Measurements from ENCODE around the gene GRID1. TPM values are rescaled to one million over a fixed set of nuclear protein-coding genes. Genes with fewer than 3 reads are reported as not detected.

The GRID1 gene
- total RNA-seq, 1 donor from 2014 or later: 0.22 TPM

DNA sequence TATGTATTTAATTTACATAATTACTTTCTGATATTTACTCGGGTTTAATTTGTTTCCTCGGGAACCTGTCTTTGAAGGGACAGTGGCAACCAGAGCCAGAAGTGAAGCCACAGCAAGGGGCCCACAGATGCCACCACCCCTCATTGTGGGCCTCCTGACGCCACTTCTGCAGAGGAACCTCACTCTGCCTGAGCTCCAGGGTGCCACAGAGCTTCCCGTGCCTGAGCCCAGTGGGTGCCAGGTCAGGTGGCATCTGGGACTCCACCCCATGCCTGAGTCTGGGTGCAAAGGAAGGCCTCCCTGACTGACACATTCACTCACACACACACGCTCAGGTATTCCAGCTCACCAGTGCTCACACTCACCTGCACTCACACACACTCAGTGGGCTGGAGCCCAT, 213.7 kb downstream of the GRID1 start:
- Mint-ChIP-seq H3K27ac (no peak overlapping the region), H3K4me3 (ENCODE audit: low read depth) (no peak overlapping the region), H3K4me1 (ENCODE audit: low read depth) (no peaks in the 10 kb centered on the region), H3K36me3 (ENCODE audit: insufficient read depth) (no peaks in the 10 kb centered on the region), H3K27me3 (peaks cover 17% of the 10 kb centered on the region), H3K9me3 (ENCODE audit: low read depth) (no peaks in the 10 kb centered on the region)
- TF ChIP-seq, protein P1, sequence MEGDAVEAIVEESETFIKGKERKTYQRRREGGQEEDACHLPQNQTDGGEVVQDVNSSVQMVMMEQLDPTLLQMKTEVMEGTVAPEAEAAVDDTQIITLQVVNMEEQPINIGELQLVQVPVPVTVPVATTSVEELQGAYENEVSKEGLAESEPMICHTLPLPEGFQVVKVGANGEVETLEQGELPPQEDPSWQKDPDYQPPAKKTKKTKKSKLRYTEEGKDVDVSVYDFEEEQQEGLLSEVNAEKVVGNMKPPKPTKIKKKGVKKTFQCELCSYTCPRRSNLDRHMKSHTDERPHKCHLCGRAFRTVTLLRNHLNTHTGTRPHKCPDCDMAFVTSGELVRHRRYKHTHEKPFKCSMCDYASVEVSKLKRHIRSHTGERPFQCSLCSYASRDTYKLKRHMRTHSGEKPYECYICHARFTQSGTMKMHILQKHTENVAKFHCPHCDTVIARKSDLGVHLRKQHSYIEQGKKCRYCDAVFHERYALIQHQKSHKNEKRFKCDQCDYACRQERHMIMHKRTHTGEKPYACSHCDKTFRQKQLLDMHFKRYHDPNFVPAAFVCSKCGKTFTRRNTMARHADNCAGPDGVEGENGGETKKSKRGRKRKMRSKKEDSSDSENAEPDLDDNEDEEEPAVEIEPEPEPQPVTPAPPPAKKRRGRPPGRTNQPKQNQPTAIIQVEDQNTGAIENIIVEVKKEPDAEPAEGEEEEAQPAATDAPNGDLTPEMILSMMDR (IDR thresholded peaks at IDR 0.05; ENCODE audit: unreplicated experiment): no peak
- no peak for DNase-seq (ENCODE audit: low spot score, unreplicated experiment)

DNA sequence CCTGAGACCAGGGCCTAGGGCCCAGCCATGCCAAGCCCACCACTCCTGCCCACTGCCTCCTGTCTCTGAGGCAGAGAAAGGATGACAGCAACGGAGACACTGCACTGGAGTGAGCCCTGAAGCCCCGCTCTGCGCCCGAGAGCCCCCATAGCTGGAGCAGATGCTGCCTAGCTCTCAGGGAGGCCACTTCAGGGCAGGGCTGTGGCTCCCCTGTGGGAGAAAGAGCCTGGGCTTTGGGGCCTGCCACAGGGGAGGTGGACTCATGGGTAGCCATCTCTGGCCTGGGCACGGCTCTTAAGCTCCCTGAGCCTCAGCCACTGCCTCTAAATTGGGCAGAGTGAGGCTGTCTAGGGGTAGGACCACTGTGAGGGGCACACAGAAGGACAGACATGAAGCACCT, 214.2 kb downstream of the GRID1 start:
- Mint-ChIP-seq H3K36me3 (ENCODE audit: insufficient read depth) (no peaks in the 10 kb centered on the region), H3K4me3 (ENCODE audit: low read depth) (no peak overlapping the region), H3K27me3 (peaks cover 17% of the 10 kb centered on the region), H3K9me3 (ENCODE audit: low read depth) (no peaks in the 10 kb centered on the region), H3K27ac (no peak overlapping the region), H3K4me1 (ENCODE audit: low read depth) (no peaks in the 10 kb centered on the region)
- no peak for DNase-seq (ENCODE audit: low spot score, unreplicated experiment)
- TF ChIP-seq, protein P1 (IDR thresholded peaks at IDR 0.05; ENCODE audit: unreplicated experiment): no peak

DNA sequence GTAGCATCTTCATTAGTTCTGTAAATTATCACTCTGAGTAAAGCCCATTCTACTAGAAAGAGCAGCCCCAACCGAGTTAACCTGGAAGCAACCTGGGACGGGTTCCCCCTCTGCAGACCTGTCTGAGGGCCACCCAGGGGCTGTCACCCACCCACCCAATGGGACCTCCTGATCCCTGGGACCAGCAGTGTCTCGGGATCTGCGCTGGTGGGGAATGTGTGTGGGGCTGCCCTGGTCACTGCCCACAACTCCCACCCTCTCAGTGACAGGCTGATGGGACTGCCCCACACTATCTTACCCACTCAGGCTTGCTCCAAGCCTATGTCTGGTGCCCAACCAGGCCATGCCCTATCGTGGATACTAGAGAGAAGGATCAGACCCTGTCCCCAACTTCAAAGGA, 215.0 kb downstream of the GRID1 start:
- Mint-ChIP-seq H3K9me3 (ENCODE audit: low read depth) (no peaks in the 10 kb centered on the region), H3K4me1 (ENCODE audit: low read depth) (no peaks in the 10 kb centered on the region), H3K27ac (no peak overlapping the region), H3K36me3 (ENCODE audit: insufficient read depth) (no peaks in the 10 kb centered on the region), H3K27me3 (peaks cover 15% of the 10 kb centered on the region), H3K4me3 (ENCODE audit: low read depth) (no peak overlapping the region)
- no peak for DNase-seq (ENCODE audit: low spot score, unreplicated experiment)
- TF ChIP-seq, protein P1 (IDR thresholded peaks at IDR 0.05; ENCODE audit: unreplicated experiment): no peak

DNA sequence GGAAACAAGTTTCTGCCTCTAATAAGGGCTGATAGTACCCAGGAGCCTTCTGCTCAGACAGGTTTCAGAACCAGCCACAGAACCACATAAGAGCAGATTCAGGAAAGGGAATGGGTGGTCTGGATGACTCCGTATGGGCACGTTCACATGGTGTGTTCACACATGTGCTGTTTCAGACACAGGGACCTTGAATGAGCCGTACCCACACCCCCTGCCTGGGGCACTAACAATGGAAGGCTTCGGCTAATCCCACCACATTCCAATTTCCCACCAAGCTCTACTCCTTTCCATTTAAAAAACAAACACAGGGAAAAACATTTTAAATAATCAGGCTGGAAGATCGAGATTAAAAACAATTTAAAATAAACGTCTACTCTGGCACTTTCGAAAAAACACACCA, 217.3 kb downstream of the GRID1 start:
- no peaks in the 10 kb centered on the region for H3K36me3 Mint-ChIP-seq (ENCODE audit: insufficient read depth)
- TF ChIP-seq, protein P1 (IDR thresholded peaks at IDR 0.05; ENCODE audit: unreplicated experiment): no peak
- H3K9me3 Mint-ChIP-seq (ENCODE audit: low read depth): no peaks in the 10 kb centered on the region
- H3K4me1 Mint-ChIP-seq (ENCODE audit: low read depth): no peaks in the 10 kb centered on the region
- H3K27me3 Mint-ChIP-seq: peaks cover 17% of the 10 kb centered on the region
- H3K4me3 Mint-ChIP-seq (ENCODE audit: low read depth): no peak overlapping the region
- no peak for DNase-seq (ENCODE audit: low spot score, unreplicated experiment)
- no peak overlapping the region for H3K27ac Mint-ChIP-seq

DNA sequence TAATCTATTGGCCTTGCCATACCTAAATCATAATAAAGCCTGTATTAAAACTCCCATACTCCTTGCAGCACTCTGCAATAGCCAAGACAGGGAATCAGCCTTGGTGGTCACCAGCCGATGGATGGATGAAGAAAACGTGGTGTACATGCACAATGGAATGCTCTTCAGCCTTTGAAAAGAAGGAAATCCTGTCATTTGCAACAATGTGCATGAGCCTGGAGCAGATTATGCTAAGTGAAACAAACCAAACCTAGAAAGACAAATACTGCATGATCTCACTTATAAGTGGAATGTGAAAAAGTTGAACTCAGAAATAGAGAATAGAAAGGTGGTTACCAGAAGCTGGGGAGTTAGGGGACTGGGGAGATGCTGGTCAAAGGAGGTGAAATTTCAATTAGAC, 218.5 kb downstream of the GRID1 start:
- peaks cover 20% of the 10 kb centered on the region for H3K27me3 Mint-ChIP-seq
- TF ChIP-seq, protein P1 (IDR thresholded peaks at IDR 0.05; ENCODE audit: unreplicated experiment): no peak
- no peaks in the 10 kb centered on the region for H3K9me3 Mint-ChIP-seq (ENCODE audit: low read depth)
- DNase-seq (ENCODE audit: low spot score, unreplicated experiment): no peak
- no peak overlapping the region for H3K4me3 Mint-ChIP-seq (ENCODE audit: low read depth)
- no peak overlapping the region for H3K27ac Mint-ChIP-seq
- no peaks in the 10 kb centered on the region for H3K4me1 Mint-ChIP-seq (ENCODE audit: low read depth)
- H3K36me3 Mint-ChIP-seq (ENCODE audit: insufficient read depth): no peaks in the 10 kb centered on the region

Measured in progenitor cell of endocrine pancreas (in vitro differentiated cells).